ENCODE data around the gene TANC2. TPM values are rescaled to one million over a fixed set of nuclear protein-coding genes. Genes with fewer than 3 reads are reported as not detected.

The TANC2 gene
- 31.1 to 70.1 TPM (median 59.2 TPM) in 5 replicates for total RNA-seq (2022; extraction: Qiagen RNA extraction)

GRCh38 chr17:62965686-62966425, at the start of gene TANC2:
TANC2 (plus strand) TSS chr17:62966235; CDS start chr17:63009560, 43,325 bp downstream.

Other genes with a start within 250 kb of the TANC2 start
- 1.4 to 1.7 TPM (median 1.5 TPM) in 5 replicates for gene MARCHF10, start 157.9 kb upstream of the TANC2 start, total RNA-seq (2022; extraction: Qiagen RNA extraction)